GM18520 (cell line): Measurements from ENCODE around the gene MYCN.
"Not testable (repeated sequence)": the region's sequence is repeated elsewhere in the genome, so short reads cannot be mapped to it uniquely, and the experiment has no call there.

ENCODE experiments used
- ATAC-seq: cut with Tn5 transposase; IDR thresholded peaks from one replicate; pipeline ENCODE4 v1.9.1; 2021; ENCODE audit not compliant: unreplicated experiment

The MYCN gene

DNA sequence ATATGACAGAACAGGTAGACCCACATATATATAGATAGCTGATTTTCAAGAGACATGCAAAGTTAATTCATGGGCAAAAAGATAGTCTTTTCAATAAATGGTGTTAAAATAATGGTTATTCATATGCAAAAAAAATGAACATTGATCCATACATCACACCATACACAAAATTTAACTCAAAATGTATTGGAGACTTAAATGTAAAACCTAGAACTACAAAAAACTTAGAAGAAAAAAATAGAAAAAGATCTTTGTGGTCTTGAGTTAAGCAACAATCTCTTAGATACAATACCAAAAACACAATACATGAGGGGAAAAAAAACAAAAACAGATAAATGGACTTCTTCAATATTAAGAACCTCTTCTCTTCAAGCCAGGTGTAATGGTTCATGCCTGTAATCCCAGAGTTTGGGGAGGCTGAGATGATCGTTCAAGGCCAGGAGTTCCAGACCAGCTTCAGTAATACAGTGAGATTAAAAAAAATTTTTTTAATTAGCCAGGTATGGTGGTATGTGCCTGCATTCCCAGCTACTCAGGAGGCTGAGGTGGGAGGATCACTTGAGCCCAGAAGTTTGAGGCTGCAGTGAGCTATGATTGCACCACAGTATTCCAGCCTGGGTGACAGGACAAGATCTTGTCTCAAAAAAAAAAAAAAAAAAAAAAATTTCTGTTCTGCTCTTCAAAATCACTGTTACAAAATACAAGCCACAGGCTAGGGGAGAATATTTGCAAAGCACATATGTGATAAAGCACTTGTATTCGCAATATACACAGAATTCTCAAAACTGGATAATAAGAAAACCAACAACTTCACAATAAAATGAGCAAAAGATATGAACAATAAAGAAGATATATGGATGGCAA is 32.7 kb upstream of the MYCN start:
- no peak for ATAC-seq

DNA sequence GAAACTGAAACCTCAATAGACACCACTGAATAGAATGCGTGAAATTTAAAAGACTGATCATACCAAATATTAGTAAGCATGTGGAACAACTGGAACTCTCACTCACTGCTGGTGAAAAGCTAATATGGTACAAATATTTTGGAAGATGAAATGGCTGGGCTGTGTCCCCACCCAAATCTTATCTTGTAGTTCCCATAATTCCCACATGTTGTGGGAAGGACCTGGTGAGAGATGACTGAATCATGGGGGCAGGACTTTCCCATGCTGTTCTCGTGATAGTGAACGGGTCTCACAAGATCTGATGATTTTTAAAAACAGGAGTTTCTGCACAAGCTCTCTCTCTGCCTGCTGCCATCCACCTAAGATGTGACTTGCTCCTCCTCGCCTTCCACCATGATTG is 32.0 kb upstream of the MYCN start:
- ATAC-seq, result no peak

DNA sequence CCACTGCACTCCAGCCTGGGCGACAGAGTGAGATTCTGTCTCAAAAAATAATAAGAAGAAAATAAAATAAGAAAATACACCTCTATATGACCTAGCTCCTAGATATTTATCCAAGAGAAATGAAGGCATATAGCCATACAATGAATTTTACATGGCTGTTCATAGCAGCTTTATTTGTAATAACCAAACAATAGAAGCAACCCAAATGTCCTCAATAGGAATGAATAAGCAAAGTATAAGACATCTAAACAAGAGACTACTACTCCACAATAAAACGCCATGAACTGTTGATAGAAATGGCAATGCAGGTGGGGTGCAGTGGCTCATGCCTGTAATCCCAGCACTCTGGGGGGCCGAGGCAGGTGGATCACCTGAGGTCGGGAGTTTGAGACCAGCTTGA is 31.2 kb upstream of the MYCN start:
- no peak for ATAC-seq

DNA sequence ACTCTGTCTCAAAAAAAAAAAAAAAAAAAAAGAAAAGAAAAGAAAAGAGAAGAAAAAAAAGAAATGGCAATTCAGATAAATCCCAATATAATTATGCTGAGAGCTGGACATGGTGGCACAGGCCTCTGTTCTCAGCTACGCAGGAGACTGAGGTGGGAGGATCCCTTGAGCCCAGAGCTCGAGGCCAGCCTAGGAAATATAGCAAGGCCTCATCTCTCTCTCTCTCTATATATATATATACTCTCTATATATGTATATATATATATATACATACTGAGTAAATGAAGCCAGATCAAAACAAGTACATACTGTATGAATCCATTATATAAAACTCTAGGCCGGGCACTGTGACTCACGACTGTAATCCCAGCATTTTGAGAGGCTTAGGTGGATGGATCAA is 30.6 kb upstream of the MYCN start:
- ATAC-seq, result no peak

DNA sequence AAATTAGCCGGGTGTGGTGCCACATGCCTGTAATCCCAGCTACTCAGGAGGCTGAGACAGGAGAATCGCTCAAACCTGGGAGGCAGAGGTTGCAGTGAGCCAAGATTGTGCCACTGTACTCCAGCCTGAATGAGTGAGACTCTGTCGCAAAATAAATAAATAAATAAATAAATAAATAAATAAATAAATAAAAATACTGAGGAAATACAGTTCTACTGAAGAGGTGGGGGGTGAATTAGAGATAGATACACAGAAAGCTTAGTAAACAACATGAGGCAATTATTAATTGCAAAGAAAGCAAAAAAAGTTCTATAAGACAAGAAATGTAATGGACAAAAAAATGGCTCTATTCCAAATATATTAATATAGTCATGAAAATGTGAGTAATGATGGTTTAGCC is 29.1 kb upstream of the MYCN start:
- not testable (repeated sequence) for ATAC-seq

DNA sequence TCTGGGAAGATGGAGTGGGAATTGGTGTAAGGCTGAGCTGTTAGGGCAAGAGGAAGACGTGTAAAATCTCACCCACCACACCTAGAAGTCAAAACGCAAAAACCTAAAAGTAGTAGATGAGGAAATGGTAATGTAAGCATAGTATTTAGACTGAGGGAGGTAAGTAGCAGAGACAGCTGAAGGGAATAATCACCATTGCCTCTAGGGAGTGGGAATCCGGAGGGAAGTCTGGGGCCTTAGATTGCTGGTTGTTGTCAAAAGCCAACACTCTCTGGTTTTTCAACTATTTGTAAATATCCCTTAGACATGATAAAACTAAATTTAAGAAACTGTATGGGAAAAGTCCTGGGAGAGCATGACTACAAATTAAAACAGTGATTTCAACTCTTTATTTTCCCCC is 28.7 kb upstream of the MYCN start:
- ATAC-seq, result no peak

DNA sequence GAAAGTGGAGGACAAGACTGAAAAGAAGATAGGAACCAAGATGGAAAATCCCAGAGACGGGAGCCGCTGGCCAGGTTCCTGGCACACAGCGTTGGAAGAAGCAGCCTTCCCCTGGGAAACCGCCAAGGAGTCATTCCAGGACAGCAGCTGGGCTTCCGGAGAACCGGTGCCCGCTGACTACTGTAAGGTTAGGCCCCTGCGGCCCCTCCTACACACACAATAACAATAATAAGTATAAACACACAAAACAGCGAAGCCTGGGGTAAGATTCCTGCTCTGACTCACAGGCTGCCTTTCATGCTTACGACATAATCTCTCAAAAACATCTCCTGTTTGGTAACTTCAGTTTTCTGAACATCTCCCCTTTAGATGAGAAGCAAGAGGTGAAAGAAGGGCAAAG is 28.1 kb upstream of the MYCN start:
- ATAC-seq, result no peak

DNA sequence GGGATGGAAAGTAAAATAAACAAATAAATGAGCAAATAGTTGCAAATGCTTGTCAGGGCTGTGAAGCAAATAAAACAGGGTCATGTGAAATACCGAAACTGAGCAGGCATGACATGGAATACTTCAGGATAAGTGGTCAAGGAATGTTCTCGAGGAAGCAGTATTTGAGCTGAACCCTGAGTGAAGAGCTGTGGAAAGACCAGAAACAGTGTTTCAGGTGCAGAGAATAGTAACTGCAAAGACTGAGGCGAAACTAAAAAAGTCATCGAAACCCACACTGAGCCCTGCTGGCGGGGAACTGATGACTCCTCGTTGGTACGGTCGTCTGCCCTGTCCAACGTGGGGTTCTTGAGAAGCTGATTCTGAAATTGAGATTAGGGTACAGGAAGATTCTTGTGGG is 27.2 kb upstream of the MYCN start:
- ATAC-seq, result no peak

DNA sequence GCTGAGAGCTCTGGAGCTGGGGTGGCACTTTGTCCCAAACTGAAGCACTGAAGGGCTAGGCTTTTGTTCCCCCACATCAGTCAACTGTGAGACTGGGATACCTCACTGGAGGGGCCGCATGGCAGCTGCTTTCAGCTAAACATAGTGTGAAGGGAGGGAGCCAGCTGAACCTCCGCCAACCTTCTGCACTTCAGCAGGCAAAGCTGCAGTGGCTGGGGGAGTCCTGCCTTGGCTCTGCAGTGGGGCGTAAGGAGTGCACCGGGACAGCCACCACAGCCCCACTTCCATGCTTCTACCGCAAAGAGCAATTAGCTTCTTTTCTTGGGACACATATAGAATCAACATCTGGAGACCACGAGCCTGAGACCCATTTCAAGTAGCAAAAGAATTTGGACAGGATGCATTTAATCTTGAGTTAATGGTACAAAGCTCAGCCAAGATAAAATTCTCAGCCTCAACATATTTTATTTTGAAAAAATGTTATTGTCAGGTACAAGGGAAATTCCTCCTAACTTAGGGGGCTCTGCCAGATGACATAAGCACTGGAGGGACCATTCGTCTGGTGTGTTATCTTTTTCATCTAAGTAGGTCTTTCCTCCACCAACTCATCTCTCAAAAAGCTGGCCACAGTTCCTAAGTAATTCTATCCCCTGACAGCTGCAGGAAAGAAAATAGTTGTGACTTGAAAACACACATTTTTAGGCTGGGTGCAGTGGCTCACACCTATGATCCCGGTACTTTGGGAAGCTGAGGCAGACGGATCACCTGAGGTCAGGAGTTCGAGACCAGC is 25.6 kb upstream of the MYCN start:
- no peak for ATAC-seq

DNA sequence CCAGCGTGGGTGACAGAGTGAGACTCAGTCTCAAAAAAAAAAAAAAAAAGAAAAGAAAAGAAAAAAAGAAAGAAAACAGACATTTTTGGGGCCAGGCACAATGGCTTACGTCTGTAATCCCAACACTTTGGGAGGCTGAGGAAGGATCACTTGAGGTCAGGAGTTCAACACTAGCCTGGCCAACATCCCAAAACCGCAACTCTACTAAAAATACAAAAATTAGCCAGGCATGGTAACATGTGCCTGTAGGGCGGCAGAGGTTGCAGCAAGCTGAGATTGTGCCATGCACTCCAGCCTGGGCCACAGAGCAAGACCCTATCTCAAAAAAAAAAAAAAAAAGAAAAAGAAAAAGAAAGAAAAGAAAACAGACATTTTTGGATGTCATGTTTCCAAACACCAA is 24.8 kb upstream of the MYCN start:
- ATAC-seq, result not testable (repeated sequence)

DNA sequence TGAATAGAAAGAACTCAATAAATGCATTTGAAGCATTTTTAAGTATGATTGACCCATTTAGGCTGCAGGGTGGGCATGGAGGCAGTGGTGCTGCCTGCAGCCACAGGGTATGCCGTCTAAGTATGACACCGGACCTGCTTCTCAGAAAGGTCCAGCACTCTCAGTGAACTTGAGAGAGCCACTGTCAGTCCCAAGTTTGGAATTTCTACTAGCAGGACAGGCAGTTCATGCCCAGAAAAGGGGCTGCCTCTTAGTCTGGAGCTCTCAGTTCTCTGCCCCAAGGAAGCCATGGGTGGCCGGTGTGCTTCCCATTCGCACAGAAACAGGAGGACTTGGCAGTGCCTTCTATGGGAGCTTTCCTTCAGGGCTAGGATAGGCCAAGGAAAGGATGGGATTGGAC is 24.0 kb upstream of the MYCN start:
- no peak for ATAC-seq

DNA sequence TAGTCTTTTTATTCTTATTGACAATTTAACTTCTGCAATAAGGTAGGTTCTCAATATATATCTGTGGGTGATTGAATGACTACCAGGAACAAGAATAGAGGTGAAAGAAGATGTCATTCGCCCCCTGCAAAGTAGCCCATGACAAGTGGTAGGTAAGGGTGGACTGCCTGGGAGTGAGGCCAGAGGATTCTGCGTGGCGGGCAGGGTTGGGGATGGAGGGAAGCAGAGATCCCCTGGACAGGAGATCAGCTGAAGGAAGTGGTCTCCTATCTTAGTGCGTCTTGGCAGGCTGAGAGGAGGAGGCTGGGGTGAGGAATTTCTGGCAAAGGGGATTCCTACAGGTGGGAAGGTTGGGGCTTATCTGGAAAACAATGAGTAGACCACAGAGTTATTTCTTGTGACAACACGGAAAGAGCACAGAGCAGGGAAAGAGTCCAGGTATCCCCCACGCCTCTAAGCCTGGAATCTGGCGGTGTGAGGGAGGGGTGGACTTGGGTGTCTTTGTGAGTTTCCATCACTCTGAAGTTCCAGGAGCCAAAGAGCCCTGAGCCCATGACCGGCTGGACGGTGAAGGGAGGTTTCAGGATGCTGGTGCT is 21.5 kb upstream of the MYCN start:
- no peak for ATAC-seq

DNA sequence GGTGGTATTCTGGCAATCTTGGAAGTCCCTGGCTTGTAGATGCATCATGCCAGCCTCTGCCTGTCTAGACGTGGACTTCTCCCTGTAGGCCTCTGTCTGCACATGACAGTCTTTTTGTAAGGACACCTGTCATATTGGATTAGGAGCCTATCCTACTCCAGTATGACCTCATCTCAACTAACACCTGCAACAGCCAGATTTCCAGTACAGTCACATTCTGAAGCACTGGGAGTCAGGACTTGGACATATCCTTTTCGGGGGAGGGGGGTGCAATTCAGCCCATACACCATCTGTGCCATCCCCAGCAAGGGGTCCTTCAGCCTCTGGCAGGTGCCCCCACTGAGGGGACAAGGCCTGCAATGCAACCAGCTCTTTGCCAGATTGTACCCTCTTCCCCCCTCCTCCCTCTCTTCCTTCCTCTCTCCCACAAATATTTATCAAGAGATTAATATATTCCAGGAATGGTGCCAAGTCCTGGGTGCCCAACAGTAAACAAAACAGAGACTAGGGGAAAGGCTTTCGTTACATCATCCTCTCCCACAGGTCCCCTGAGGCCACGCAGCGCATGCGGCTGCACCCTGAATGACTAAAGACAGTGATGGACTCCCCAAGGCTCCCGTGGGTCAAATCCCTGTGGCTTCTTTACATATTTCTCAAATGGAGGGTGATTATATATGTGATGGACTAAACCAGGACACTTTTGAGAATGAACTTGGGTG is 20.5 kb upstream of the MYCN start:
- no peak for ATAC-seq

DNA sequence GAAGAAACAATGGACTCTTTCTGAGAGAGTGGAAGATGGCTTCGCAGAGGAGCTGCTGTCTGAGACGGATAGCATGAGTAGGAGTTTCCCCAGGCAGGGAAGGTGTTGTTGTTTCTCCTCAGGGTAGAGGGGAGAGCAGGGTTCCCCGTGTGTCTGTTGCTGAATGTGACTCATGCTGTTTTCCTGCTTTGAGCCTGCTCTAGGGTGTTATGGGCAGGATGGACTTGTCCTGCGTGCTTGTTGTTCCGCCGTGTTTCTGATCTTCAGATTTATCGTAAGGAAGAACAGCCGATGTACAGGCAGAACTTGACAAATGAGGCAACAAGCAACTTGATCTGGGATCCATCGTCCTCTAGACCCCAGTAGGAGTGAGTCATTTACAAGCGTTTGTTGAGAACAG is 19.7 kb upstream of the MYCN start:
- no peak for ATAC-seq

DNA sequence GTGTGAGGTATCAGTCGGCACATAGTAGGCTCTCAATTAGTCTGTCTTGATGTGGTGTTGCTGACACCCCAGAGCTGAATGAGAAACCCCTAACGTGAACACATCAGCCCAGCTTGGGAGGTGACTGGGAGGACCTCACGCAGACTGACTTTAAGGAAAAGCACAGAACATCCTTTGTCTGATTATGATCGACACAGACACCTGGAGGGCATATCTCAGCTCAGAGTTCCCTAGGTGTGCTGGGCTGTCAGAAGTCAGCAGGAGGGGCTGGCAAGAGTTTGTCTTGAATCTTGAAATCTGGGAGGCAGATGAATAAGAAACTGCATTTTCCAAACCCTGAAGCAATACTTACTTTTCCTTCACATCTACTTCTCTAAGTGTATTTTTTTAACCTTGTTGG is 16.8 kb upstream of the MYCN start:
- no peak for ATAC-seq

DNA sequence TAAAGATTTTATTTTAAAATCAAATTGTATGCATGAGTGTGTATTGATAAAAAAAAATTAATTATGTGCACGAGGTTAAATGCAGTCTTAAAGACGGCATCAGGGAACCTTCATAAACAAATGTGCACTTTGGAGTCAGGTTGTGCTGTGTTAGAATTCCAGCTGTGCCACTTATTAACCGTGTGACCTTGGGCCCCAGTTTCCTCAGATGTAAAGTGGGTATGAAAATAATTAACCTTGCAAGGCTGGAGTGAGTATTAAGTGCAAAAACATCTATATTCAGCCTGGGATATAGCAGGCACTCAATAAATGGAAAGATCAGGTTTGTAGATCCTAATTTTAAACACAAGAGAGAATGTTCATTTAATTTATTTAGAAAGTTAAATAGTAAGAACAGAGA is 14.5 kb upstream of the MYCN start:
- ATAC-seq, result no peak

DNA sequence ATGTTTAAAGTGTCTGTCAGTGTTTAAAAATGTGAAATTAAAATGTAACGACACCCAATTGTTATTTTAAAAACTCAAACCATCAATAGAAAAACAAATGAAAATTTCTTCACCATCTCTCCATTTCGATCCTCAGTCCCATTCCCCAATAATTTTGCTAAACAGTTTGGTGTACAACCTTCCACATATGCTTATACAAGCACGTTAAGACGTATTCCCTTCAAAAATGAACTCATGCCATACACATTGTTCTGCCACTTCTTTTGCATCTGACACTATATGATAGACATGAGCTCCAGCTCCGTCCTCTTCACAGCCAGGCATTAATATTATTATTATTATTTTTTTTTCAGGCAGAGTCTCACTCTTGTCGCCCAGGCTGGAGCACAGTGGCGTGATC is 14.1 kb upstream of the MYCN start:
- ATAC-seq, result no peak

DNA sequence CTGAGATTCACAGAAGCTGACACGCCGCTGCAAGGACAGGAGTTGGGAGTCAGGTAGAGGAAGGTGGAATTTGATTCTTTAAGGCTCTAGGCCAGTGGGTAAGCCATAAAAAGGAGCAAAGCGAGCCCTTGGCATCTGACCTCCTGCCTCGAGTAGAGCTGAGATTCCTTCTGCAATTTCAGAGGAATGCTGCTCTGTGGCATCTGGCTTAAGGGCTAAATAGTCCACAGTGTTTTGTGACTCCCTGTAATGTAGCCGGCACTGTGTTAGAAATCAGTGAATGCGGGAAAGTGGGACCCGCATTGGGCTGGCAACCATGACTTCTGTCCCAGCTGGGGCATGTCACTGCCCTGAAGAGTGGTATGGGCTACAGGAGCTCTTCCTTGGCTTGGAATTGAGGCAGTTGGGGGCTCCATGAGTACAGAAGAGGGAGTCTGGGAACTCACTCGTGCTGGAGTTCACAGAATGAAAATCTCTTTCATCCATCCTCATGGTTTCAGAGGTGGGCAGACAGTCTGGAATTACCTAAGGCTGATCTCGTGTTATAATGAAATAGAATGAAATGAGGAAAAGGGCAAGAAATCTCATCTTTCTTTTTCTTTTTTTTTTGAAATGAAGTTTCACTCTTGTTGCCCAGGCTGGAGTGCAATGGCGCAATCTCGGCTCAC is 12.7 kb upstream of the MYCN start:
- ATAC-seq, result no peak

DNA sequence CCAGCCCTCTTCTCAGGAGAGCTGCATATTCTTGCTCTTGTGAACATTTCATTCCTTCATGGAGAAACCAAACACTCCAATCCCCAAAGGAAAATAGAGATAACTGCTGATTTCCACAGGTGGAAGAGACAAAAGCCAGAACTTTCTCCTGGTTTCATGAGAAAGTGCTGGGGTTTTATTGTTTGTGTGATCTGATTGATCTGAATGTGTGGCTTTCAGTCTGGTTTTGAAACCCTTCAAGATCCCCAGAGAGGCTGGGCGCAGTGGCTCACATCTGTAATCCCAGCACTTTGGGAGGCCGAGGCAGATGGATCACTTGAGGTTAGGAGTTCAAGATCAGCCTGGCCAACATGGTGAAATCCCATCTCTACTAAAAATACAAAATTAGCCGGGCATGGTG is 11.3 kb upstream of the MYCN start:
- not testable (repeated sequence) for ATAC-seq

DNA sequence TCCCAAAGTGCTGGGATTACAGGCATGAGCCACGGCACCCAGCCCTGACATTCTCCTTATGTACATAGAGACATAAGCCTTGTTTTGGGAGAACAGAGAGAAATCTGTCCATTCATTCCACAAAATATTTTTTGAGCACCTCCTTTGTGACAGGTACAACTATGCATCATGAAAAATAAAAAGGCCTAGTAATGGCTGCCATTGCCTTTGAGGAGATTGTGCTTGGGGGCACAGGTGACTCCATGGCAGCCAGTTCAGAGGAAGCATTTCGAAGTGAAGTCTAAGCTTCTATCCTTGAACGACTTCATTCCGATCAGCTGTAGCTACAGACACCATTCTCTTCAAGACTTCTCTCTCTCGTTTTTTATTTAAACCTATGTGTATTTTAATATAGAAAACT is 10.5 kb upstream of the MYCN start:
- no peak for ATAC-seq
